HEK293T (cell line): ENCODE measurements around the gene TNS2.
"Not testable (repeated sequence)": the region's sequence is repeated elsewhere in the genome, so short reads cannot be mapped to it uniquely, and the experiment has no call there.

ENCODE experiments used
- ARNT ChIP-seq: fragments of 450-650 bp; IDR thresholded peaks from 2 replicates; pipeline ENCODE4 v1.6.1; 2017; ENCODE audit warnings: mild to moderate bottlenecking
- FOXA1 ChIP-seq: fragments of 450-650 bp; IDR thresholded peaks from 2 replicates; pipeline ENCODE4 v1.6.1; 2016; ENCODE audit warnings: mild to moderate bottlenecking
- FOXM1 ChIP-seq: fragments of 450-650 bp; IDR thresholded peaks from 2 replicates; pipeline ENCODE4 v1.6.1; 2017; ENCODE audit warnings: mild to moderate bottlenecking, borderline replicate concordance
- HDGF ChIP-seq: fragments of 450-650 bp; IDR thresholded peaks from 2 replicates; pipeline ENCODE4 v1.6.1; 2017; ENCODE audit warnings: antibody characterized with exemption, borderline replicate concordance
- NFRKB ChIP-seq: fragments of 450-650 bp; IDR thresholded peaks from 2 replicates; pipeline ENCODE4 v1.6.1; 2016; ENCODE audit warnings: mild to moderate bottlenecking, moderate library complexity

GRCh38 chr12:53008760-53009159 is 41.1 kb upstream of the TNS2 start:
- TF ChIP-seq NFRKB, HDGF, FOXM1, FOXA1, ARNT: not testable (repeated sequence)
